PC-3 (cell line): ENCODE data around the gene ATE1. TPM values are rescaled to one million over a fixed set of nuclear protein-coding genes. Genes with fewer than 3 reads are reported as not detected.
A peak's percentile ranks its signal among the peaks of the same experiment; 100 is the strongest.

Source experiments
- ATAC-seq: fragments of 200-7000 bp; cut with Tn5 transposase; 2 replicates; pipeline ENCODE4 v1.9.1; 2020; ENCODE audit warnings: mild to moderate bottlenecking, moderate library complexity
- BruUV-seq: library from RNA; stranded (reverse); fragments of 400-500 nt; replicated peaks from 2 replicates; lab custom pipeline; 2021; lab: Mats Ljungman, UMichigan
- CTCF ChIA-PET: fragments of 300-600 bp; sonication (Branson Sonifier 250); formaldehyde crosslinking; loops from one replicate; lab custom pipeline; 2022; ENCODE audit warnings: antibody characterized with exemption; lab: Charles Lee
- POLR2A ChIA-PET: fragments of 300-600 bp; sonication (Branson Sonifier 250); formaldehyde crosslinking; loops from one replicate; lab custom pipeline; 2022; ENCODE audit warnings: antibody characterized with exemption; ENCODE audit not compliant: unreplicated experiment; lab: Charles Lee
- DNase-seq: peaks from one replicate; pipeline ENCODE4 v3.0.0-alpha.2; 2015
- H2AFZ ChIP-seq: fragments of 300-600 bp; sonication (generic); 2 replicates; pipeline ENCODE4 v1.6.0; 2016; ENCODE audit warnings: antibody characterized with exemption, low read length
- H3F3A ChIP-seq: fragments of 300-600 bp; sonication (generic); one replicate; pipeline ENCODE4 v1.6.0; 2017; ENCODE audit warnings: antibody characterized with exemption, low read length, control low read depth, mild to moderate bottlenecking; ENCODE audit not compliant: unreplicated experiment
- H3K27ac ChIP-seq: fragments of 300-600 bp; sonication (generic); 2 replicates; pipeline ENCODE4 v1.5.1; 2016; ENCODE audit warnings: mild to moderate bottlenecking, low read length
- H3K27me3 ChIP-seq: fragments of 300-600 bp; sonication (generic); 2 replicates; pipeline ENCODE4 v1.6.1; 2016; ENCODE audit warnings: low read length, mixed read lengths
- H3K36me3 ChIP-seq: fragments of 300-600 bp; sonication (generic); 2 replicates; pipeline ENCODE4 v1.6.1; 2016; ENCODE audit warnings: low read depth, mixed run types, low read length, mixed read lengths
- H3K4me1 ChIP-seq: fragments of 300-600 bp; sonication (generic); 2 replicates; pipeline ENCODE4 v1.5.1; 2016; ENCODE audit warnings: low read length; ENCODE audit not compliant: insufficient read depth
- H3K4me2 ChIP-seq: fragments of 300-600 bp; sonication (generic); 2 replicates; pipeline ENCODE4 v1.6.0; 2016; ENCODE audit warnings: low read length
- H3K4me3 ChIP-seq: fragments of 300-600 bp; sonication (generic); 2 replicates; pipeline ENCODE4 v1.5.1; 2016; ENCODE audit warnings: mild to moderate bottlenecking, low read length, mixed read lengths
- H3K79me2 ChIP-seq: fragments of 300-600 bp; sonication (generic); 2 replicates; pipeline ENCODE4 v1.6.1; 2017; ENCODE audit warnings: low read length, mixed read lengths
- H3K9ac ChIP-seq: fragments of 300-600 bp; sonication (generic); 2 replicates; pipeline ENCODE4 v1.6.0; 2016; ENCODE audit warnings: mild to moderate bottlenecking, low read length
- H3K9me2 ChIP-seq: fragments of 300-600 bp; sonication (generic); replicated peaks from 2 replicates; pipeline ENCODE4 v1.6.1; 2016; ENCODE audit warnings: mixed run types, low read length, mixed read lengths
- H3K9me3 ChIP-seq: fragments of 300-600 bp; sonication (generic); 2 replicates; pipeline ENCODE4 v1.6.1; 2016; ENCODE audit warnings: low read length, mixed read lengths
- H4K20me1 ChIP-seq: fragments of 300-600 bp; sonication (generic); 2 replicates; pipeline ENCODE4 v1.6.1; 2016; ENCODE audit warnings: low read length, mixed read lengths
- CTCF ChIP-seq: fragments of 300-600 bp; sonication (generic); conservative IDR thresholded peaks from 2 replicates; pipeline ENCODE4 v1.5.1; 2017; ENCODE audit warnings: antibody characterized with exemption, low read depth, mild to moderate bottlenecking, low read length
- EZH2 ChIP-seq: fragments of 300-600 bp; sonication (generic); IDR thresholded peaks from one replicate; pipeline ENCODE4 v1.6.1; 2017; ENCODE audit warnings: antibody characterized with exemption, mild to moderate bottlenecking, low read length; ENCODE audit not compliant: unreplicated experiment
- EZH2phosphoT487 ChIP-seq: fragments of 300-600 bp; sonication (generic); IDR thresholded peaks from 2 replicates; pipeline ENCODE4 v1.6.1; 2018; ENCODE audit warnings: mild to moderate bottlenecking, antibody characterized with exemption, low read length, borderline replicate concordance
- intact Hi-C: fragments of 100-400 bp; cut with micrococcal nuclease; formaldehyde crosslinking; loops from 2 replicates; pipeline ENCODE4 v1.9.0; 2023
- total RNA-seq: library from RNA; depleted of rRNA; stranded (reverse); fragments of >200 nt; gene quantifications from 2 replicates; pipeline ENCODE4 v1.2.3, GENCODE V29; 2014

The ATE1 gene
- total RNA-seq, 1 experiment from 2014 or later = 12.8 TPM

DNA sequence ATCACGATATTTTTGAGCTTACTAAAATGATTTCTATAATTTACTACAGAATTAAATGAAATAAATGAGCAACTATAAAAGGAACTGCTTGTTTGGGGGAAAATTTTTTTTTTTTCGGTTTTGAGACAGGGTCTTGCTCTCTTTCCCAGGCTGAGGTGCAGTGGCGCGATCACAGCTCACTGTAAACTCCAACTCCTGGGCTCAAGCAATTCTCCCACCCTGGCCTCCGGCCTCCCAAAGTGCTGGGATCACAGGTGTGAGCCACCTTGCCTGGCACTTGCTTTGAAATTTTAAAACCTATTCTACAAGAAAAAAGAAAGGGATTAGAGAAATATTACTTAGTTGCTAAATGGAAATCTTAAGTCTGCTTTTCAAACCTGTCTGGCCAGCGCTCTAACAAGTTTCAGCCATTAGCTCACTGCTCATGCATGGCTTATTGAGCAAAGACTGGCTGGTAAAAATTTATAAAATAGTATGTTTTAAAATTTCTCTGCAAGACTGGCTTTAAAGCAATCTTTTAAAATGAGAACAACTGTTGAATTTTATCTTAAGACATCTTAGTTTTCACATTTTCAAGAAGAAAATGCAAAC is 144.0 kb downstream of the ATE1 start:
- H3K36me3 ChIP-seq = no peaks in the 10 kb centered on the region
- ChIA-PET CTCF (no interaction called here), POLR2A (no interaction called here)
- no peaks in the 10 kb centered on the region for H3K27me3 ChIP-seq
- H3F3A ChIP-seq = peaks cover 5% of the 10 kb centered on the region
- DNase-seq (no peak), ATAC-seq (no peak)
- H3K9me3 ChIP-seq = no peaks in the 10 kb centered on the region
- H3K9me2 ChIP-seq = no peaks in the 10 kb centered on the region
- H3K27ac ChIP-seq = no peak overlapping the region
- peaks cover 32% of the 10 kb centered on the region for H3K4me1 ChIP-seq
- H3K4me3 ChIP-seq = no peak overlapping the region
- no peak overlapping the region for H2AFZ ChIP-seq
- intact Hi-C loops = no loop called here
- no TSS peak for BruUV-seq
- no peak overlapping the region for H3K9ac ChIP-seq
- H3K4me2 ChIP-seq = no peak overlapping the region
- TF ChIP-seq CTCF (no peak), EZH2phosphoT487 (no peak), EZH2 (no peak)
- no peaks in the 10 kb centered on the region for H3K79me2 ChIP-seq
- H4K20me1 ChIP-seq = no peaks in the 10 kb centered on the region

GRCh38 chr10:121781101-121781500 is 146.7 kb downstream of the ATE1 start:
- POLR2A ChIA-PET = no interaction called here
- H2AFZ ChIP-seq = no peak overlapping the region
- TF ChIP-seq EZH2phosphoT487 = no peak
- no peak for TF ChIP-seq CTCF
- no peak for TF ChIP-seq EZH2
- H3K9ac ChIP-seq = no peak overlapping the region
- no peak overlapping the region for H3K4me3 ChIP-seq
- CTCF ChIA-PET = no interaction called here
- H3K36me3 ChIP-seq = no peaks in the 10 kb centered on the region
- no peaks in the 10 kb centered on the region for H3F3A ChIP-seq
- BruUV-seq = no TSS peak
- no peaks in the 10 kb centered on the region for H3K27me3 ChIP-seq
- intact Hi-C loops = no loop called here
- DNase-seq (peak; percentile 52), ATAC-seq (peak; percentile 46)
- H3K79me2 ChIP-seq = no peaks in the 10 kb centered on the region
- H4K20me1 ChIP-seq = no peaks in the 10 kb centered on the region
- H3K4me1 ChIP-seq = peaks cover 12% of the 10 kb centered on the region
- H3K9me3 ChIP-seq = no peaks in the 10 kb centered on the region
- no peak overlapping the region for H3K27ac ChIP-seq
- no peaks in the 10 kb centered on the region for H3K9me2 ChIP-seq
- H3K4me2 ChIP-seq = no peak overlapping the region

GRCh38 chr10:121774813-121775212 is 153.0 kb downstream of the ATE1 start:
- Histone ChIP-seq H3K4me3 (no peak overlapping the region), H3K4me1 (no peaks in the 10 kb centered on the region), H2AFZ (no peak overlapping the region), H3K4me2 (no peak overlapping the region), H3K9me2 (no peaks in the 10 kb centered on the region), H3K27me3 (no peaks in the 10 kb centered on the region), H4K20me1 (no peaks in the 10 kb centered on the region), H3K36me3 (no peaks in the 10 kb centered on the region), H3K9me3 (no peaks in the 10 kb centered on the region), H3K79me2 (no peaks in the 10 kb centered on the region), H3K9ac (no peak overlapping the region), H3K27ac (no peak overlapping the region), H3F3A (no peaks in the 10 kb centered on the region)
- CTCF ChIA-PET = no interaction called here
- DNase-seq = no peak
- BruUV-seq = no TSS peak
- POLR2A ChIA-PET = no interaction called here
- intact Hi-C loops = no loop called here
- ATAC-seq = no peak
- TF ChIP-seq EZH2phosphoT487 (no peak), CTCF (no peak), EZH2 (no peak)
